Frontal cortex (tissue), 4 donors: ENCODE measurements around the gene OR9K2. TPM values are rescaled to one million over a fixed set of nuclear protein-coding genes. Genes with fewer than 3 reads are reported as not detected.
"Not testable (repeated sequence)": the region's sequence is repeated elsewhere in the genome, so short reads cannot be mapped to it uniquely, and the experiment has no call there.

Source experiments
- DNase-seq, 2 donors: peaks; one replicate each; pipeline ENCODE4 v3.0.0; 2012; ENCODE audit warnings: low spot score in 2 of 2
- FAIRE-seq: peaks from 2 replicates; lab custom pipeline; 2012; peaks lifted over from hg19 to GRCh38; lab: Jason Lieb, UNC
- total RNA-seq: library from RNA; depleted of rRNA; stranded (reverse); fragments of >200 nt; gene quantifications from one replicate; pipeline ENCODE4 v1.2.3, GENCODE V29; 2014
- donor health status: control.
- donor health status: control.
- donor health status: control.

The OR9K2 gene, protein sequence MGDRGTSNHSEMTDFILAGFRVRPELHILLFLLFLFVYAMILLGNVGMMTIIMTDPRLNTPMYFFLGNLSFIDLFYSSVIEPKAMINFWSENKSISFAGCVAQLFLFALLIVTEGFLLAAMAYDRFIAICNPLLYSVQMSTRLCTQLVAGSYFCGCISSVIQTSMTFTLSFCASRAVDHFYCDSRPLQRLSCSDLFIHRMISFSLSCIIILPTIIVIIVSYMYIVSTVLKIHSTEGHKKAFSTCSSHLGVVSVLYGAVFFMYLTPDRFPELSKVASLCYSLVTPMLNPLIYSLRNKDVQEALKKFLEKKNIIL
- not detected for total RNA-seq

DNA sequence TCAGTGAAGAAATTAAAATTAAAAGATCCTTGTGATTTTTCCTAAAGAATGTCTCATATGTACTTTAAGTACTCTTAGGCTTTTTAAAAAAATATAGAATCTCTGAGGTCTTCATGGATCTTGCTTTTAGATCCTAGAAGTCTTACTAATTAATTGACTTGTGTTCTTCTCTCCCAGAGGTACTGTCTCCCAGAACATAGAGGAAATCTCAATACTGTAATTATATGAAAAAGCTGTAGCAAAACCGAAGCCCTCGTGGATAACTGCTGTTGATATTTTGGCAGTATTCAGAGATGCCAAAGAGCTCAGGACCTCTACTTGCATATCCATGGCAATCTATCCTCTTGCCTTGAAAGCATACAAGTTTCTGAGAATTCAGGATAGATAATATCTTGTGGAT is at the start of gene OR9K2:
TSS of gene OR9K2 (plus strand) at position 301 of the 400 bp plus-strand sequence. CDS start 3,429 bp downstream, outside the sequence.
- FAIRE-seq (no peak), DNase-seq (no peak)

DNA sequence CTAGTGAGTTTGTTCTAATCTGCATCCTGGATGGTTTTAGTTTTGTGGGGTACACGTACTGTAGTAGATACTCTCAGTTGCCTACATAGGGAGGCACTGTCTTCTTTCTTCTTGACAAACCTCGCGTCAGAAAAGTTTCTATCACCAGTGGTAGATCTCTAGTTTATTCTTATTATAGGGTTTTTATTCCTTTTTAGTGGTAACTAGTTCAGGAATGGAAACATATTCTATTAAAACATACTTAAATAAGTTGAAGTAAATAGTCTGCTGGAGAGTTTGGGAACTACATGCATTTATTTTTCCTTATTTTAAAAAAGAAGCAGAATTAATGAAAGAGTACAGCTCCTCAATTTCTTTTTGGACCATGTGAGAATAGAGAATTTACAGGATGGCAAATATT is 33.6 kb upstream of the OR9K2 start:
- FAIRE-seq (no peak), DNase-seq (no peak)

DNA sequence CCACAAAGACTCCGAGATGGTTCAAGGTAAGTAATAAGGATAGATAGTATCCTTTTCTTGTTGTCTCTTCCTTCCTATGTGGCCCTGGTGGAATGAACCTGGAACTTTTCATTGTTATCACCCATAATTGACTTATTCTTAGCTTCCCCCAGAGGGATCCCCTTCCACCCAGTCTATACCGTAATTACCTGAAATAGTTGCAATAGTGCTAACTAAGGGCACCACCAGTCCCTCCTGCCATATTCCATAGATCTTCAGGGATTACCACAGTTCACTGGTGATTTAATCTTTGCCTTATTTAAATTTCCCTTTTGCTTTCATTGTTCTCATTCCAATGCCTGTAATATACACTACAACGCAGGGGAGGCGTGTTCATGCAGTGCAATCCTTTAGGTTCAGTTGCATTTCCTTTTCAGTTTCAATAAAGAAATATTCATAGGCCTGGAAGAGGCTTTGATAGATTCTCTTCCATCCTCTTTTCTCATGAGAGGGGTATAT is 13.8 kb upstream of the OR9K2 start:
- no peak for DNase-seq

DNA sequence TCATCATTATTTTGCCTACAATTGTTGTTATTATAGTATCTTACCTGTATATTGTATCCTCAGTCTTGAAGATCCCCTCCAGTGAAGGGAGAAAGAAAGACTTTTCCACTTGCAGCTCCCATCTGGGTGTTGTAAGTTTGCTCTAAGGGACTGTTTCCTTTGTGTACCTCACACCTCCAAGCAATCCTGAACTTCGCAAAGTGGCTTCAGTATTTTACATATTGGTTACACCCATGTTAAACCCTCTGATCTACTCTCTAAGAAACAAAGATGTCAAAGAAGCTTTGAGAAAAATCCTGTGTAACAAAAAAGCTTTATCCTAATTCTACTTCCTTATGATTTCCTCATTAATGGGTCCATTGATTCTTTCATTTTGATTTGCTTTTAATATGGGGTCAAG is 10.1 kb upstream of the OR9K2 start:
- no peak for DNase-seq
- FAIRE-seq, result no peak

More for the DNA sequence above, 13.8 kb upstream of the OR9K2 start:
- FAIRE-seq, result no peak

DNA sequence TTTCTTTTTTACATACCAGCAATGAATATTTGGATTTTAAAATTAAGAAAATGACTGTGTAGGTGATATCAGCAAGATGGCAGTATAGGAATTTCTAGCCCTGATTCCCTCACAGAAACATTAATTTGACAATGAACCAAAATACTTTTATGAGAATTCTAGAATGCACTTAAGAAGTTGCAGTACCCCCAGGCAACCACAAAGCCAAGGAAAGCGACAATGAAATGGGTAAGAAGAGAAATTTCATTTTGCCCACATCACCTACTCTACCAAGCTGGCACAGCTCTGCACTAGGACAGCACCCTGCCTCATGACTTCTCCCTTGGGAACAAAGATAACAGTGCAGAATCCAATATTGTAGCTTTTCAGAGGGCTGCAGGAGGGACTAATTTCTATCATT is 6.6 kb downstream of the OR9K2 start:
- FAIRE-seq, result no peak
- DNase-seq, result no peak

DNA sequence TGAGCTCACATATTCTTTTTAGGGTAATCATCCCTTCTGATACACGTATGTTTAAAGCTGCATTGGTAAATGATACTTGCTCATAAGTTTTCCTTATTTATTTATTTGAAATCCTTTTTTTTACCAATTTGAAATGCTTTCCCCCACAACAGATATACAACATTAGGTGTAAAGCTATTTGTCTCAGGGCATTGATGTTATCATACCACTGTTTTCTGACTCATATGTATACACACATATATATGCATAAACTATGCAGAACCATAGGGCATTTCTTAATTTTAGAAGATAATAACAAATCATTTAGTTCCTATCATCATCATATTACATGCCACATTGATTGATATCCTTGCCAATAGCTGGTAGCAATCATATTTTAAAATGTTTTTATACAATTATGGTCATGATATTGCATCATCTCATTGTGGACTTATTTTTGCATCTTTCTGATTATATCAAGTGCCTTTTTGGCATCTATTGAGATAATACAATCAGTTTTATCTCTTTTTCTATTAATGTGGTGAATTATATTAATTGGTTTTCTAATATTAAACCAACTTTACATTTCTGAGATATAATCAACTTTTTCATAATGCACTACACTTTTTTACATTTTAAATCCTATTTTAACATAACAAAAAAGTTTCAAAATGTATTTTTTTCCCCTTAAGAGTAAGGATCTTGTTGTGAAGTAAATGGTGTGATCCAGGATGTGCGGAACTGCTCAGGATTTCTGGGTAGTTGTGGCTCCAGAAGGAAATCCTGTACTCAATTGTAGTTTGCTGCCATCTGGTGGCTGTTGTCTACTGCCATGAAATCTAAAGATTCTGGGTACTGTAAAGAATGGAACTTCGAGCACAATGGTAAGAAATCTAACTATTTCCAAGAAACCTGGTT is 16.7 kb downstream of the OR9K2 start:
- FAIRE-seq (peak; percentile 79), DNase-seq (peak; percentile 3 to 8)

DNA sequence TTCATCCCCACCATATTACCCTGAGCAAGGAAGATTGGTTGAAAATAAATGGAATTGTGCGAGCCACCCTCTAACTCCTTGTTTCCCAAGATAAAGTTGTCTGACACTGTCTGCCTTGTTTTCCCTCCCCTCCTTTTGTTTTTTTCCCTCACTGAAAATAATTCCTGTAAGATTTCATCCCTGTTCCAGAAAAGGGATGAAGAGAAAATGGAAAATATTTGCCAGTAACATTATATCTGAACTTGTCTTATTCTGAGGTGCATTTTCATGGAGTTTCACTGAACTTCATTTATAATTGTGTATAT is 17.3 kb downstream of the OR9K2 start:
- DNase-seq (no peak), FAIRE-seq (no peak)

DNA sequence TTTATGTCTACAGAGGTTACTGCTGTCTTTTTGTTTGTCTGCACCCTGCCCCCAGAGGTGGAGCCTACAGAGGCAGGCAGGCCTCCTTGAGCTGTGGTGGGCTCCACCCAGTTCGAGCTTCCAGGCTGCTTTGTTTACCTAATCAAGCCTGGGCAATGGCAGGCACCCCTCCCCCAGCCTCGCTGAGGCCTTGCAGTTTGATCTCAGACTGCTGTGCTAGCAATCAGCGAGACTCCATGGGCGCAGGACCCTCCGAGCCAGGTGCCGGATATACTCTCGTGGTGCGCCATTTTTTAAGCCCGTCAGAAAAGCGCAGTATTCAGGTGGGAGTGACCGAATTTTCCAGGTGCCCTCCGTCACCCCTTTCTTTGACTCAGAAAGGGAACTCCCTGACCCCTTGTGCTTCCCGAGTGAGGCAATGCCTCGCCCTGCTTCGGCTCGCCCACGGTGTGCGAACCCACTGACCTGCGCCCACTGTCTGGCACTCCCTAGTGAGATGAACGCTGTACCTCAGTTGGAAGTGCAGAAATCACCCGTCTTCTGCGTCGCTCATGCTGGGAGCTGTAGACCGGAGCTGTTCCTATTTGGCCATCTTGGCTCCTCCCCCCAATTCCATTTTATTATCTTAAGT is 40.9 kb downstream of the OR9K2 start:
- not testable (repeated sequence) for DNase-seq, FAIRE-seq

DNA sequence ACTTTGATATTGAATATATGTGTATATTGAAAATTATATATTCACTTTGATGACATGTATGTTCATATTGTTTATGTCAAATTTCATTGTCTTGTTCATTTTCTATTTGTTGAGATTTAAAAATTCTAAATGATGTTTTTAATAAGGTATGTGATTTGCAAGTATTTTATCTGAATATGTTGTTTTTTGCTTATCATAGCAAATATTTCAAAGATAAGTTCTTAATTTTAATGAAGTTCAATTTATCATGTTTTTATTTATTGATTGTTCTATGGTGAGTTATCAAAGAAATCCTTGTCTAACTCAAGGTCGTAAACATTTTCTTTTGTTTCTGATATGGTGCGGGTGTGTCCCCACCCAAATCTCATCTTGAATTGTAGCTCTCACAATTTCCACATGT is 45.2 kb downstream of the OR9K2 start:
- FAIRE-seq (peak; percentile 82), DNase-seq (no peak)

DNA sequence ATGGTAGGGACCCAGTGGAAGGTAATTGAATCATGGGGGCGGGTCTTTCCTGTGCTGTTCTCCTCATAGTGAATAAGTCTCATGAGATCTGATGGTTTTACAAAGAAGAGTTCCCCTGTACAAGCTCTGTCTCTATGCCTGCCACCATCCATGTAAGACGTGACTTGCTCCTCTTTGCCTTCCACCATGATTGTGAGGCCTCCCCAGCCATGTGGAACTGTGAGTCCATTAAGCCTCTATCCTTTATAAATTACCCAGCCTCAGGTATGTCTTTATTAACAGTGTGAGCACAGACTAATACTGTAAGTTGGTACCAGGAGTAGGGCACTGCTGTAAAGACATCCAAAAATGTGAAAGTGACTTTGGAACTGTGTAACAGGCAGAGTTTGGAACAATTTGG is 45.6 kb downstream of the OR9K2 start:
- FAIRE-seq, DNase-seq: not testable (repeated sequence)

DNA sequence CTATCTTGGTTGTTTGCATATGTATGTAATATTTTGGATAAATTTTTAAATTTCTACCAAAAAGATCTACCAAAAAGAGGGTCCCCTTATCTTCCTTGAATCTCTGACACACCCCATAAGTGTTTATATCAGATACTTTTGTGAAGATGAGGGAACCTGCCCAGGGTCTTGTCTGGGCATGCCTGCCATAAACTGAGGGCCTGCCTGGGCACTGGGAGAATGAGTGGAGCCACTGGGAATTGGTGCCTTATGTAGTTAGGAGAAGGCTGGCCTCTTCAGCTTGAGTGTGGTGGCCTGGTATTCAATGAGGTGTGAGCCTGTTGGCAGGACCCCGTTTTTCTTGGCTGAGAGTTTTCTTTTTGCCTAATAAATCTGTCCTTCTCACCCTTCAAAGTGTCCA is 46.5 kb downstream of the OR9K2 start:
- DNase-seq, result no peak
- no peak for FAIRE-seq

DNA sequence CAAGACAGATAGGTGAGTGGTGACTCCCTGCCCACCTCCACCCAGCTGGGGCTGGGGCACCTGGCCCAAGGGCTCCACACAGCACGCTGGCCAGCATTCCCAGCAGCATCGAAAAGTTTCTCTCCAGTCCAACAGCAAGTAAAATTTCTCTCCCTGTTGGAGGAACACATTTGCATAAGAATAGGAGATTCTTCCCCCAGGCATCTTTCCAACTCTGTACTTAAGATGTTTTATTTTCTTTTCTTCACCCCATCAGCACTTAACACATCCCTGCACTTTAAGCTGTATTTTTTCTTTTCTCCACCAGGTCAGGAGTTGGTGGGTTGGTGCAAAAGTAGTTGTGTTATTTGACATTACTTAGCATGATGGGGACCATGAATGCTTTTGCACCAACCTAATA is 47.2 kb downstream of the OR9K2 start:
- no peak for FAIRE-seq
- DNase-seq, result no peak

Other genes with a start within 250 kb of the OR9K2 start
- not detected for gene TESPA1, start 141.6 kb upstream of the OR9K2 start, total RNA-seq
- 2.9 TPM for gene NEUROD4, start 106.4 kb upstream of the OR9K2 start, total RNA-seq
- not detected for gene OR10A7, start 94.6 kb downstream of the OR9K2 start, total RNA-seq
- gene OR6C74, start 118.2 kb downstream of the OR9K2 start, total RNA-seq, result not detected
- not detected for gene OR6C6, start 170.2 kb downstream of the OR9K2 start, total RNA-seq
- not detected for gene OR6C1, start 187.9 kb downstream of the OR9K2 start, total RNA-seq
- not detected for gene OR6C3, start 204.3 kb downstream of the OR9K2 start, total RNA-seq
- not detected for gene OR6C75, start 236.6 kb downstream of the OR9K2 start, total RNA-seq